Middle frontal gyrus (tissue), 1 donor: Measurements from ENCODE around the gene ELK3.

Source experiments
- DNase-seq: peaks from one replicate; pipeline ENCODE4 v3.0.0-alpha.2; 2015; ENCODE audit warnings: low spot score; ENCODE audit errors: extremely low spot score

The ELK3 gene

GRCh38 chr12:96234591-96235483 lies 40.7 kb downstream of the ELK3 start:
- no peak for DNase-seq

- no peak for DNase-seq
Observed at GRCh38 chr12:96235484-96235826, 41.3 kb downstream of the ELK3 start.

- DNase-seq, result no peak
Observed at GRCh38 chr12:96236221-96236822, 42.1 kb downstream of the ELK3 start.

- no peak for DNase-seq
Observed at GRCh38 chr12:96237035-96237434, 42.9 kb downstream of the ELK3 start.

GRCh38 chr12:96237465-96238077 lies 43.4 kb downstream of the ELK3 start:
- DNase-seq, result no peak

- DNase-seq, result no peak
Observed at GRCh38 chr12:96238336-96239047, 44.3 kb downstream of the ELK3 start.

GRCh38 chr12:96239711-96240635 lies 45.8 kb downstream of the ELK3 start:
- no peak for DNase-seq

GRCh38 chr12:96240656-96241055 lies 46.5 kb downstream of the ELK3 start:
- no peak for DNase-seq

- DNase-seq, result no peak
Observed at GRCh38 chr12:96241431-96241830, 47.3 kb downstream of the ELK3 start.

- no peak for DNase-seq
Observed at GRCh38 chr12:96241846-96242256, 47.7 kb downstream of the ELK3 start.

GRCh38 chr12:96242597-96242996 lies 48.4 kb downstream of the ELK3 start:
- DNase-seq, result no peak

- no peak for DNase-seq
Observed at GRCh38 chr12:96244826-96245225, 50.7 kb downstream of the ELK3 start.

- no peak for DNase-seq
Observed at GRCh38 chr12:96246926-96247505, 52.8 kb downstream of the ELK3 start.

- no peak for DNase-seq
Observed at GRCh38 chr12:96247563-96247962, 53.4 kb downstream of the ELK3 start.

- DNase-seq, result peak; percentile 3
Observed at GRCh38 chr12:96248136-96248931, 54.2 kb downstream of the ELK3 start.

- DNase-seq, result no peak
Observed at GRCh38 chr12:96249196-96250118, 55.3 kb downstream of the ELK3 start.

GRCh38 chr12:96250119-96250685 lies 56.0 kb downstream of the ELK3 start:
- DNase-seq, result no peak

- no peak for DNase-seq
Observed at GRCh38 chr12:96255077-96255476, 60.9 kb downstream of the ELK3 start.
